NAMALWA (cell line): ENCODE results near the gene RMP24.
A peak's percentile ranks its signal among the peaks of the same experiment; 100 is the strongest.
"Not testable (repeated sequence)": the region's sequence is repeated elsewhere in the genome, so short reads cannot be mapped to it uniquely, and the experiment has no call there.

Experiments
- DNase-seq: peaks from one replicate; pipeline ENCODE4 v3.0.0-alpha.2; 2015; ENCODE audit warnings: low spot score

Gene RMP24

GRCh38 chr18:35968278-35968880, 4.1 kb upstream of the RMP24 start:
- no peak for DNase-seq

GRCh38 chr18:35969676-35970075, 2.8 kb upstream of the RMP24 start:
- DNase-seq = no peak

DNA sequence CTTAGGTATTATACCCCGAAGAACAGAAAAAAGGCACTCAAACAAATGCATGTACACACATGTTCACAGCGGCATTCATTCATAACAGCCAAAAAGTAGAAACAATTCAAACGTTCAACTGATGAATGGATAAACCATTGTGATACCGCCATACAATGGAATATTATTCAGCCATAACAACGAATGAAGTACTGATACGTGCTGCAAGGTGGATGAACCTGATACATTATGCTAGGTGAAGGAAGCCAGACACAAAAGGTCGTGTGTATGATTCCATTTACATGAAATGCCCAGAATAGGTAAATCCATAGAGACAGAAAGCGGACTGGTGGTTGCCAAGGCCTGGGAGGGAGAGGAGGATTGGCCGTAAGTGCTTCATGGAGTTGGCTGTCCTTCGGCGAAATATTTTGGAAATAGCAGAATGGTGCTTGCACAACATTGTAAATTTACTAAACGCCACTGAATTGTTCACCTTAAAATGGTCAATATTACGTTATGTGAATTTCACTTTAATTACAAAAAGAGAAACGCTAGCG, 750 bp upstream of the RMP24 start:
- DNase-seq = no peak

GRCh38 chr18:35973650-35974049, 1.2 kb downstream of the RMP24 start:
- DNase-seq = no peak

GRCh38 chr18:35974181-35974580, 1.7 kb downstream of the RMP24 start:
- no peak for DNase-seq

DNA sequence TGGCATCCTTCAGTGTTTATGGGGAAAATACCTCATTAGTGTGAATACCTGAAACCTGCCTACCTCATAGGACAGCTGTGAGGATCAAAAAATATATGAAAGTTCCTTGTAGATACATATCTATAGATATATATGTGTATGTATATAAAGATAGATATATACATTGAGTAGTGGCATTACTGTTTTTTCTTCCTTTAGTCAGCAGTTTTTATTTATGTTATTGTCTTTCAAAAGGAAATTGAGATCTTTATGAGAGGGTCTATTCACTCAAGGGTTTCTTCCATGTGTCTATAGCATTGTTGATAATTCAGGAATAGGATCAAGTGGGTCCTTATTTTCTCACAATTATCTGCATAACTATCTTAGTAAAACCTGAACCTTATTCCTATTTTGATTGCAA, 6.6 kb downstream of the RMP24 start:
- DNase-seq = no peak

GRCh38 chr18:35982409-35983114, 10.1 kb downstream of the RMP24 start:
- no peak for DNase-seq

DNA sequence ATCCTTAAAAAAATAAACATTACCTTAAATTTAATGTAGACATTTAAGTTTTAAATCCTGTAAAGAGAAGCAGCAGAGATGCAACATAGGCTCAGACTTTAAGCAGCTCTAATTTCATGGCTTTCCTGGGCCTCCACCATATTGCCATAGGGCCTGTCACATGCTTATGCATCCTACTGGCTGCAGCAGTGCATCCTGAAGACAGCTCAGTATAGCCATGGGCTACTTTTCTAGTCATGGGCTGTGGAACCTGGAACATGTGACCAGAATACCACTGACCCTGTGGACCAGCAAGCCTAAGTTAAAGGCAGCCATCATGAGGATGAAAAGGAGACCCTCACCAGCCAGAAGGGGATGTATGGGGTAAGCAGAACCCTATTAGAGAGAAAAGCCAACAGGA, 10.7 kb downstream of the RMP24 start:
- no peak for DNase-seq

DNA sequence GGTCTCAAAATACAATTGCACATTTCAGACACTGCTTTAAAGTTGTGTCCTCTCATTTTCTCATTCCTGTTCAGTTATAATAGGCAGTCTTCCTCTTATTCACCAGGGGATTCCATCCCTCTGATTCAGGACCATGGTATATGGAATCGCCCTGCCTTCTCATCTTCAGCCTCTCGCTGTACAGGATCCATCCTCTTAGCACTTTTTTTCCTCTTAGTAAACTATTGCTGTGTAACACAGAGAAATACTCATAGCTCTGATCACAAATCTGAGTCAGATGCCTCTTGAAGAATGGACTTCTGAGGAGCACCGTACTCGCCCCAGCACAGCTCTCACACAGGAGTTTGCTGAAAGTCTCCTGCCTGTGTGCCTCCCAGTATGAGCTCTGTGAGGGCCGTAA, 11.3 kb downstream of the RMP24 start:
- DNase-seq = no peak

DNA sequence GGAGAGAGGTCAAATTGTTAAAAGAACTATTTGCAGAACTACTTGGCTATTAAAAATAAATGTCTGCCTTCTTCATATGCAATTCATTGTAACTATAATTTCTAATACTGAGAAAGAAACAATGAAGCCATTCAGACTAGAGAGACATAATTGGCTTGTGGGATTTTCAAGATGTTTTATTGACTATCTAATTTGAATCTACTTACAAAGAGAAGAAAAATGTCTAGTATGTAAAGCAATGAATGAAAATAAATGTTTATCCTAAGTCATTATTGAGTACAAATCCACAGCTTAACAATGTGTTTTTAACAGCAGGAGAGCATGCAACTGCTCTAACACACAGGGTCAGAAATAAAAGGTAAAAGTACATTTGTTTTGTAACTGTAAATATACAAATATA, 19.2 kb downstream of the RMP24 start:
- no peak for DNase-seq

GRCh38 chr18:35993013-35993412, 20.5 kb downstream of the RMP24 start:
- no peak for DNase-seq

- peak; percentile 41 for DNase-seq
These were observed 26.5 kb downstream of the RMP24 start for GRCh38 chr18:35998967-35999366.

- DNase-seq = no peak
These were observed 27.4 kb downstream of the RMP24 start for GRCh38 chr18:35999925-36000324.

GRCh38 chr18:36006997-36007396, 34.5 kb downstream of the RMP24 start:
- no peak for DNase-seq

- no peak for DNase-seq
These were observed 36.7 kb downstream of the RMP24 start for GRCh38 chr18:36009214-36009613.

DNA sequence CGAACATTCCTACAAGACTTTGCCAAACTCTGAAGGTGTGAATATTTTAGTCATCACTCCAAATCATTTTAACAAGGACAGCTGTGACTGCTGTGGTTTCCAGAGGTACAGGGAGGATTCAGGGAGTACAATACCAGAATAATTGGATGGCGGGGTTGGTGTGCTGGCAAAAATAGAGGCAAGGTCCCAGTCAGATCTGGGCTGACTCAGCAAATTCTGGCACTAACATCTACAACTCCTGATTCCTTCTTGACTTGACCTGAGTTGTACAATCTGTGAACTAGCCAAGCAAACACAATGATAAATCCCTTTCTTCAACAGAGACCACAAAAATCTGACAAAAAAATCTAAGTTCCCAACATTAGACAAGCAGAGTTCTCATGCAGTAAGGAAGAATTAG, 40.4 kb downstream of the RMP24 start:
- DNase-seq = no peak

DNA sequence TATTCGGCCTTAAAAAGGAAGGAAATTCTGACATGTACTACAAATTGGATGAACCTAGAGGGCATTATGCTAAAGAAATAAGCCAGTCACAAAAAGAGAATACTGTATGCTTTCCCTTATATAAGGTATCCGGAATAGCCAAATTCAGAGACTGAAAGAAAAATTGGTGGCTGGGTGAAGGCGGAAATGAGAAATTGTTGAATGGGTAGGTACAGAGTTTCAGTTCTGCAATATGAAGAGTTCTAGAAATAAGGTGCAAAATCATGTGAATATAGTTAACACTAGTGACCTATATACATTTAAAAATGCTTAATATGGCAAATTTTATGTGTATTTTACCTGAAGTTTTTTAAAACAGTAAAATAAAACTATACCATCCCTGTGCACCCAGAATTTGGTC, 43.1 kb downstream of the RMP24 start:
- DNase-seq = peak; percentile 61

- DNase-seq = no peak
These were observed 44.8 kb downstream of the RMP24 start for GRCh38 chr18:36017232-36017631.

DNA sequence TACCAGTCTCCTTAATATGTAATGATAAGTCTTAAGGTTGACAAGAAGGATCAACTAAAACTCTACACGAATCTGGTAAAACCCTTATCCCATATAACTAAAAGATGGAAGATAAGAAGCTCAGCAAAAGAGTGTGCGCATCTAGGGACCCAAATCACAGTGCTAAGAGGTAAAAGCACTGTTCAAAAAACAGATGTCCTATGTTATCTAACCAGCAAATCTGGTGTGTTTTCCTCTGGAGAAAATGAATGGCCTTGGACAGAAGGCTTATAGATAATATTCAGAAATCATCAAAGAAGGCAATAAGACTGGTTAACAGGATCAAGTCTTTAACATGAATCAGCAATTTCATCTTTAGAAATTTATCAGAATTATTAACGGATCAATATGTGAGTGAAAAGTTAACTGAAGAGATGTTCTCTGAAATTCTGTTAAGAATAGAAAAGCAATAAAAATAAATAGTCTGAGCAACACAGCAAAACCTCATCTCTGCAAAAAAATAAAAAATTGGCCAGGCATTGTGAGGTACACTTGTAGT, 47.8 kb downstream of the RMP24 start:
- DNase-seq = no peak

DNA sequence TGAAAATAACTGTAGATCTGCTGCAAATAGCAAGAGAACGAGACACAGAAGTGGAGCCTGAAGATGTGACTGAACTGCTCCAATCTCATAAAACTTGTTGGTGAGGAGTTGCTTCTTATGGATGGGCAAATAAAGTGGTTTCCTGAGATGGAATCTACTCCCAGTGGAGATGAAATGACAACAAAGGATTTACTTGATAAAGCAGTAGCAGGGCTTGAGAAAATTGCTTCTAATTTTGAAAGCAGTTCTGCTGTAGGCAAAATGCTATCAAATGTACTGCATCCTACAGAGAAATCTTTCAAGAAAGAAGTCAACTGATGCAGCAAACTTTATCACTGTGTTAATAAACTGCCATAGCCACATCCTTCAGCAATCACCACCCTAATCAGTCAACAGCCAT, 50.9 kb downstream of the RMP24 start:
- no peak for DNase-seq

- not testable (repeated sequence) for DNase-seq
These were observed 51.8 kb downstream of the RMP24 start for GRCh38 chr18:36024241-36024640.

GRCh38 chr18:36025025-36025424, 52.5 kb downstream of the RMP24 start:
- DNase-seq = no peak

DNA sequence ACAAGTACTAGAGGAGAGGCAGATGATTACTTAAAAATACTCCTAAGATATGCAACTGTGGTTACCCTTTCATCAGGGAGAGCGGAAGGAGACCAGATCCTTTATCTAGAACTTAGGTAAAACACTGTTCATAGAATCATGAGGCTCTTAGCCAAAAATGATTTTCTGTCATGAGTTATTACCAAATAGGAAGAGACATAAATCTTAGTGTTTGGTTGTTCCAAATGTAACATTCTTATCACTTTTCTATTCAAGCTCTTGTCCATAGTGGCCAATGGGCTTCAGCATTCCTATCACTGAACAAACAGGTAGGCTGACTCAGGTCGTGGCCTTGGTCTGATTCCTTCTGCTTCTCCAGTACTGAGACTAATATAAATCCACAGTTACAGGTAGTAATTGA, 56.4 kb downstream of the RMP24 start:
- DNase-seq = no peak
